Astrocyte (in vitro differentiated cells and primary cell): ENCODE results near the gene ATG16L1. TPM values are rescaled to one million over a fixed set of nuclear protein-coding genes. Genes with fewer than 3 reads are reported as not detected.

Experiments used
- DNase-seq: peaks from one replicate; pipeline ENCODE4 v3.0.0-alpha.2; 2010; ENCODE audit warnings: low read depth
- FAIRE-seq: peaks from 2 replicates; lab custom pipeline; 2011; peaks lifted over from hg19 to GRCh38; lab: Jason Lieb, UNC
- H2AFZ ChIP-seq: 2 replicates; pipeline ENCODE4 v1.6.0; 2012; ENCODE audit warnings: low read depth, low read length, inconsistent platforms
- H3K27ac ChIP-seq: 2 replicates; pipeline ENCODE4 v1.5.1; 2011; ENCODE audit warnings: low read depth, low read length, inconsistent platforms
- H3K27me3 ChIP-seq: 2 replicates; pipeline ENCODE4 v1.6.0; 2011; ENCODE audit warnings: low read length, inconsistent platforms; ENCODE audit not compliant: insufficient read depth
- H3K36me3 ChIP-seq: 2 replicates; pipeline ENCODE4 v1.5.1; 2011; ENCODE audit warnings: low read length, inconsistent platforms; ENCODE audit not compliant: insufficient read depth
- H3K4me1 ChIP-seq: 2 replicates; pipeline ENCODE4 v1.5.1; 2011; ENCODE audit warnings: low read length, inconsistent platforms; ENCODE audit not compliant: insufficient read depth
- H3K4me2 ChIP-seq: 2 replicates; pipeline ENCODE4 v1.6.0; 2012; ENCODE audit warnings: low read length, inconsistent platforms
- H3K4me3 ChIP-seq: 2 replicates; pipeline ENCODE4 v1.5.1; 2011; ENCODE audit warnings: low read depth, mild to moderate bottlenecking, low read length, inconsistent platforms; ENCODE audit not compliant: insufficient read depth
- H3K79me2 ChIP-seq: 2 replicates; pipeline ENCODE4 v1.6.0; 2012; ENCODE audit warnings: mild to moderate bottlenecking, low read length, inconsistent platforms; ENCODE audit not compliant: insufficient read depth
- H3K9ac ChIP-seq: 2 replicates; pipeline ENCODE4 v1.6.0; 2012; ENCODE audit warnings: mild to moderate bottlenecking, low read length, inconsistent platforms
- H3K9me3 ChIP-seq: 2 replicates; pipeline ENCODE4 v1.5.1; 2012; ENCODE audit warnings: low read depth, mild to moderate bottlenecking, low read length, inconsistent platforms; ENCODE audit not compliant: insufficient read depth
- H4K20me1 ChIP-seq: 2 replicates; pipeline ENCODE4 v1.6.0; 2012; ENCODE audit warnings: low read length, inconsistent platforms; ENCODE audit not compliant: insufficient read depth
- H3K27ac Mint-ChIP-seq: one replicate; pipeline ENCODE4 v1.8.0; 2021; ENCODE audit warnings: mild to moderate bottlenecking, mixed read lengths; ENCODE audit not compliant: unreplicated experiment
- H3K27me3 Mint-ChIP-seq: one replicate; pipeline ENCODE4 v1.8.0; 2021; ENCODE audit warnings: low read depth, mixed read lengths; ENCODE audit not compliant: unreplicated experiment
- H3K36me3 Mint-ChIP-seq: one replicate; pipeline ENCODE4 v1.8.0; 2021; ENCODE audit warnings: low read depth, mixed read lengths; ENCODE audit not compliant: unreplicated experiment
- H3K4me1 Mint-ChIP-seq: one replicate; pipeline ENCODE4 v1.8.0; 2021; ENCODE audit warnings: low read depth, mixed read lengths; ENCODE audit not compliant: unreplicated experiment
- H3K4me3 Mint-ChIP-seq: one replicate; pipeline ENCODE4 v1.8.0; 2021; ENCODE audit warnings: mild to moderate bottlenecking, moderate library complexity, mixed read lengths; ENCODE audit not compliant: unreplicated experiment
- H3K9me3 Mint-ChIP-seq: one replicate; pipeline ENCODE4 v1.8.0; 2021; ENCODE audit warnings: mild to moderate bottlenecking, mixed read lengths; ENCODE audit not compliant: unreplicated experiment
- CTCF ChIP-seq: IDR thresholded peaks from 2 replicates; pipeline ENCODE4 v1.5.1; 2011; ENCODE audit warnings: low read depth, mild to moderate bottlenecking, inconsistent platforms, low read length, moderate library complexity; ENCODE audit not compliant: insufficient read depth
- EZH2 ChIP-seq: IDR thresholded peaks from 2 replicates; pipeline ENCODE4 v1.6.1; 2012; ENCODE audit warnings: mild to moderate bottlenecking, low read length, inconsistent platforms; ENCODE audit not compliant: insufficient read depth
- total RNA-seq: library from RNA; stranded (reverse); gene quantifications from 2 replicates; pipeline ENCODE4 v1.2.1, GENCODE V29; 2021

Gene ATG16L1
- total RNA-seq, 1 donor from 2014 or later, result 31.6 TPM

- no peaks in the 10 kb centered on the region for H3K9me3 ChIP-seq
- H2AFZ ChIP-seq, result no peak overlapping the region
- DNase-seq, result no peak
- H3K4me3 Mint-ChIP-seq, result no peak overlapping the region
- no peaks in the 10 kb centered on the region for H3K27me3 ChIP-seq
- H3K36me3 ChIP-seq, result peaks cover 70% of the 10 kb centered on the region
- peaks cover 20% of the 10 kb centered on the region for H3K36me3 Mint-ChIP-seq
- H3K4me1 ChIP-seq, result no peaks in the 10 kb centered on the region
- no peak overlapping the region for H3K4me3 ChIP-seq
- H3K4me1 Mint-ChIP-seq, result peaks cover 7% of the 10 kb centered on the region
- no peaks in the 10 kb centered on the region for H4K20me1 ChIP-seq
- no peak overlapping the region for H3K9ac ChIP-seq
- H3K4me2 ChIP-seq, result no peak overlapping the region
- H3K9me3 Mint-ChIP-seq, result no peaks in the 10 kb centered on the region
- H3K27ac ChIP-seq, result no peak overlapping the region
- H3K79me2 ChIP-seq, result no peaks in the 10 kb centered on the region
- no peaks in the 10 kb centered on the region for H3K27me3 Mint-ChIP-seq
- TF ChIP-seq EZH2 (no peak), CTCF (no peak)
- no peak for FAIRE-seq
- H3K27ac Mint-ChIP-seq, result no peak overlapping the region
These were observed 27.4 kb downstream of the ATG16L1 start for GRCh38 chr2:233278921-233279320.

GRCh38 chr2:233280114-233280693, 28.7 kb downstream of the ATG16L1 start:
- H3K27ac Mint-ChIP-seq, result no peak overlapping the region
- no peak overlapping the region for H3K27ac ChIP-seq

More at GRCh38 chr2:233280114-233280693, 28.7 kb downstream of the ATG16L1 start:
- no peak for TF ChIP-seq CTCF
- no peak for TF ChIP-seq EZH2
- H3K9ac ChIP-seq, result no peak overlapping the region
- DNase-seq (no peak), FAIRE-seq (no peak)
- peaks cover 3% of the 10 kb centered on the region for H4K20me1 ChIP-seq
- no peak overlapping the region for H3K4me3 Mint-ChIP-seq
- peaks cover 9% of the 10 kb centered on the region for H3K4me1 Mint-ChIP-seq
- no peaks in the 10 kb centered on the region for H3K9me3 ChIP-seq
- no peak overlapping the region for H2AFZ ChIP-seq
- H3K79me2 ChIP-seq, result no peaks in the 10 kb centered on the region
- no peaks in the 10 kb centered on the region for H3K27me3 Mint-ChIP-seq
- H3K36me3 Mint-ChIP-seq, result peaks cover 12% of the 10 kb centered on the region
- peaks cover 64% of the 10 kb centered on the region for H3K36me3 ChIP-seq
- peaks cover under 1% of the 10 kb centered on the region for H3K4me1 ChIP-seq
- H3K9me3 Mint-ChIP-seq, result no peaks in the 10 kb centered on the region
- no peak overlapping the region for H3K4me3 ChIP-seq
- H3K4me2 ChIP-seq, result no peak overlapping the region
- H3K27me3 ChIP-seq, result no peaks in the 10 kb centered on the region
